ENCODE results near the gene MED23.

Gene MED23

GRCh38 chr6:131524695-131525336, 103.2 kb downstream of the MED23 start:
- no peak overlapping the region for H3K4me3 Mint-ChIP-seq
- H3K4me1 Mint-ChIP-seq (ENCODE audit: low read depth) = peaks cover 25% of the 10 kb centered on the region
- no peaks in the 10 kb centered on the region for H3K27me3 Mint-ChIP-seq
- no peaks in the 10 kb centered on the region for H3K9me3 Mint-ChIP-seq
- no peaks in the 10 kb centered on the region for H3K36me3 Mint-ChIP-seq (ENCODE audit: low read depth)
- no peak overlapping the region for H3K27ac Mint-ChIP-seq
- peak; percentile 31 for DNase-seq

GRCh38 chr6:131523988-131524673, 103.9 kb downstream of the MED23 start:
- H3K9me3 Mint-ChIP-seq = no peaks in the 10 kb centered on the region
- H3K36me3 Mint-ChIP-seq (ENCODE audit: low read depth) = no peaks in the 10 kb centered on the region
- peaks cover 24% of the 10 kb centered on the region for H3K4me1 Mint-ChIP-seq (ENCODE audit: low read depth)
- H3K4me3 Mint-ChIP-seq = no peak overlapping the region
- no peaks in the 10 kb centered on the region for H3K27me3 Mint-ChIP-seq
- H3K27ac Mint-ChIP-seq = no peak overlapping the region
- DNase-seq = no peak
